ENCODE results near the gene CEP78. TPM values are rescaled to one million over a fixed set of nuclear protein-coding genes. Genes with fewer than 3 reads are reported as not detected.
A peak's percentile ranks its signal among the peaks of the same experiment; 100 is the strongest.

The CEP78 gene
- total RNA-seq, 1 donor from 2014 or later, result 13.9 TPM

- H3K27me3 Mint-ChIP-seq (ENCODE audit: unreplicated experiment), result no peaks in the 10 kb centered on the region
- no peak overlapping the region for H3K27ac Mint-ChIP-seq (ENCODE audit: unreplicated experiment)
- no peak for DNase-seq (ENCODE audit: extremely low spot score, unreplicated experiment)
- H3K36me3 Mint-ChIP-seq (ENCODE audit: unreplicated experiment), result peaks cover 6% of the 10 kb centered on the region
- no peaks in the 10 kb centered on the region for H3K9me3 Mint-ChIP-seq (ENCODE audit: unreplicated experiment)
- TF ChIP-seq CTCF (IDR thresholded peaks at IDR 0.05), result no peak
- H3K4me3 Mint-ChIP-seq (ENCODE audit: unreplicated experiment), result no peak overlapping the region
- H3K4me1 Mint-ChIP-seq (ENCODE audit: unreplicated experiment), result peaks cover 6% of the 10 kb centered on the region
These were observed 16.7 kb downstream of the CEP78 start for GRCh38 chr9:78252616-78253015.

DNA sequence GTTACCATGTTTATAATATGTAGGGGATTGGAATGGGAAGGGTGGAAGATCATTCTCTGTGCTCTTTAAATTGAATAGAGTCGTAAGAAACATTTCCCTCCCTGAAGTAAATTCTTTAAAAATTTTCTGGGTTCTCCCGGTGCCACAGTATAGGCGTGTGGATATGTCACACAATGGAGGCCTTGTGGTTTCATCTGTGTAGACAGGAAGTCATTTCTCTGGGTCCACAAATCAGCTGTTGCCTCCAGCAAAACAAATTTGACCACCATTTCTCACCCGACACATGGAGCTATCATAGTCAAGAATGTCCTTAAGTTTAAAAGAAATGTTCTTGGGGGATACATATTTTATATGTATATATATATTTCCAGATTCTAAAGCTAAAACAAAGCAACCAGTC lies 17.4 kb downstream of the CEP78 start:
- DNase-seq (ENCODE audit: extremely low spot score, unreplicated experiment), result no peak
- peaks cover 6% of the 10 kb centered on the region for H3K36me3 Mint-ChIP-seq (ENCODE audit: unreplicated experiment)
- no peaks in the 10 kb centered on the region for H3K9me3 Mint-ChIP-seq (ENCODE audit: unreplicated experiment)
- H3K4me3 Mint-ChIP-seq (ENCODE audit: unreplicated experiment), result no peak overlapping the region
- no peaks in the 10 kb centered on the region for H3K27me3 Mint-ChIP-seq (ENCODE audit: unreplicated experiment)
- no peak overlapping the region for H3K27ac Mint-ChIP-seq (ENCODE audit: unreplicated experiment)
- no peak for TF ChIP-seq CTCF (IDR thresholded peaks at IDR 0.05)
- peaks cover 6% of the 10 kb centered on the region for H3K4me1 Mint-ChIP-seq (ENCODE audit: unreplicated experiment)

DNA sequence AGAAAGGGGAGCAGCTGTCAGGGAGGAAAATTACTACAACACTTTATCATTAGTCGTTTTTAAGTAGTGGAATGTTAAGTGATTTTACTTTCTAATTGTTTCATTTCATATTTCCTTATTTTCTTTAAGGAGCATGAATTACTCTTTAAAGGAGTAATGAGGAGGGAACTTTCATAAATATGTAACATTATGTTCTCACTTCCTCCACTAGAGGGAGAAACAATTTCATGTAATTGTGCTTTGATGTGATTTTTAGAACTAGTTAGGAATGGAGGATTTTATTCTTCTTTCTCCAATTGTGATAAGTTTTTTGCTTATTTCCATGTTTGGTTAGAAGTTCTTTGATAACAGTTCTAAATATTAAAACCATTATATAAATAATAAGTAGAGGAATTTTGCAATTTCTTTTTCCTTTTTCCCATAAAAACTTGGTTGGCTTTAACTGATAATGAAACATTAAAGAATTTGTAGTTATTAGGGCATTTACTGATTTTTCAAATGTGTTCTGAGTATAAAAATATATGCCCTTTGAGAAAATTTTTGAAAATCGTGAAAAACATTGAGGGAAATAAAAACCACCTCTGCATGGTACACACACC lies 25.6 kb downstream of the CEP78 start:
- no peak for DNase-seq (ENCODE audit: extremely low spot score, unreplicated experiment)
- no peak overlapping the region for H3K27ac Mint-ChIP-seq (ENCODE audit: unreplicated experiment)
- peaks cover 4% of the 10 kb centered on the region for H3K4me1 Mint-ChIP-seq (ENCODE audit: unreplicated experiment)
- no peaks in the 10 kb centered on the region for H3K27me3 Mint-ChIP-seq (ENCODE audit: unreplicated experiment)
- H3K4me3 Mint-ChIP-seq (ENCODE audit: unreplicated experiment), result no peak overlapping the region
- peak; percentile 64 for TF ChIP-seq CTCF (IDR thresholded peaks at IDR 0.05)
- no peaks in the 10 kb centered on the region for H3K9me3 Mint-ChIP-seq (ENCODE audit: unreplicated experiment)
- H3K36me3 Mint-ChIP-seq (ENCODE audit: unreplicated experiment), result peaks cover 15% of the 10 kb centered on the region

GRCh38 chr9:78262655-78263054 lies 26.8 kb downstream of the CEP78 start:
- Mint-ChIP-seq H3K4me1 (ENCODE audit: unreplicated experiment) (peaks cover 4% of the 10 kb centered on the region), H3K9me3 (ENCODE audit: unreplicated experiment) (no peaks in the 10 kb centered on the region), H3K36me3 (ENCODE audit: unreplicated experiment) (peaks cover 17% of the 10 kb centered on the region), H3K4me3 (ENCODE audit: unreplicated experiment) (no peak overlapping the region), H3K27me3 (ENCODE audit: unreplicated experiment) (no peaks in the 10 kb centered on the region), H3K27ac (ENCODE audit: unreplicated experiment) (no peak overlapping the region)
- no peak for DNase-seq (ENCODE audit: extremely low spot score, unreplicated experiment)
- TF ChIP-seq CTCF (IDR thresholded peaks at IDR 0.05), result no peak

DNA sequence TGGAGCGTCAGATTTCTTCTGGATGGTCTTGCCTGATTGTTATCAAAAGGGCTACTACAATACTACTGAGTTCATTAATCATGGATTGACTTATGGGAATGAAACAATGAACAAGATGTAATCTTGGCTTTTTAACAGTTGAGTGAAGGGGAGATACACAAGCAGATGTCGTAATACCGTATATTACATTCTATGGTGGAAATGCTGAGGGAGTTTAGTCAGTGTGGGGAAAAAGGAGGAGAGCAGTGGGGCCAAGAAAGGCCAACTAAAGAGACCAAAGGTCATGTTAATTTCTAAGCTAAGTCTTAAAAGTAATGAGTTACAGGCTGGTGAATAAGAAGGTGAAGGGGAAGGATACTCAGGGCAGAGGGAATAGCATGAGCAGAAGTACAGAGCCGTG lies 32.0 kb downstream of the CEP78 start:
- Mint-ChIP-seq H3K27me3 (ENCODE audit: unreplicated experiment) (no peaks in the 10 kb centered on the region), H3K4me3 (ENCODE audit: unreplicated experiment) (no peak overlapping the region)

More for the DNA sequence above, 32.0 kb downstream of the CEP78 start:
- Mint-ChIP-seq H3K27ac (ENCODE audit: unreplicated experiment) (no peak overlapping the region), H3K4me1 (ENCODE audit: unreplicated experiment) (peaks cover 1% of the 10 kb centered on the region), H3K9me3 (ENCODE audit: unreplicated experiment) (no peaks in the 10 kb centered on the region), H3K36me3 (ENCODE audit: unreplicated experiment) (peaks cover 20% of the 10 kb centered on the region)
- DNase-seq (ENCODE audit: extremely low spot score, unreplicated experiment), result no peak
- TF ChIP-seq CTCF (IDR thresholded peaks at IDR 0.05), result no peak
